HFFc6 (cell line): ENCODE results near the gene PPP1R17. TPM values are rescaled to one million over a fixed set of nuclear protein-coding genes. Genes with fewer than 3 reads are reported as not detected.

Experiments
- DNase-seq: peaks from one replicate; pipeline ENCODE4 v3.0.0-alpha.2; 2018
- H3K27ac Mint-ChIP-seq: 2 replicates; pipeline ENCODE4 v1.8.0; 2020; ENCODE audit warnings: mild to moderate bottlenecking, mixed read lengths
- H3K27me3 Mint-ChIP-seq: 2 replicates; pipeline ENCODE4 v1.8.0; 2021; ENCODE audit warnings: mild to moderate bottlenecking, moderate library complexity, mixed read lengths; ENCODE audit not compliant: insufficient read depth
- H3K36me3 Mint-ChIP-seq: 2 replicates; pipeline ENCODE4 v1.8.0; 2021; ENCODE audit warnings: low read depth, mixed read lengths
- H3K4me1 Mint-ChIP-seq: 2 replicates; pipeline ENCODE4 v1.8.0; 2020; ENCODE audit warnings: low read depth, mixed read lengths
- H3K4me3 Mint-ChIP-seq: 2 replicates; pipeline ENCODE4 v1.8.0; 2020; ENCODE audit warnings: mild to moderate bottlenecking, moderate library complexity, mixed read lengths
- H3K9me3 Mint-ChIP-seq: 2 replicates; pipeline ENCODE4 v1.8.0; 2020; ENCODE audit warnings: mild to moderate bottlenecking, mixed read lengths
- total RNA-seq, 6 experiments: library from RNA; stranded (reverse); fragmentation: NEBNext Ultra II Directional; extraction: Animal tissue kit (Norgen Biotek cat#: 25700); gene quantifications; 2 replicates in 1 of 6; 3 replicates in 5 of 6; pipeline ENCODE4 v1.2.3, GENCODE V29; 2021
- TF ChIP-seq, protein P1 (sequence below): fragments of 200-600 bp; sonication (generic); IDR thresholded peaks from 2 replicates; pipeline ENCODE4 v1.5.0; 2021; ENCODE audit warnings: antibody characterized with exemption, mild to moderate bottlenecking

PPP1R17 gene
- total RNA-seq, 6 experiments from 2014 or later, result not detected

GRCh38 chr7:31688372-31688771 lies 1.4 kb downstream of the PPP1R17 start:
- Mint-ChIP-seq H3K27ac (no peak overlapping the region), H3K36me3 (no peaks in the 10 kb centered on the region), H3K4me1 (no peaks in the 10 kb centered on the region), H3K9me3 (peaks cover 45% of the 10 kb centered on the region), H3K4me3 (no peak overlapping the region), H3K27me3 (peaks cover 3% of the 10 kb centered on the region)
- no peak for DNase-seq
- TF ChIP-seq, protein P1, sequence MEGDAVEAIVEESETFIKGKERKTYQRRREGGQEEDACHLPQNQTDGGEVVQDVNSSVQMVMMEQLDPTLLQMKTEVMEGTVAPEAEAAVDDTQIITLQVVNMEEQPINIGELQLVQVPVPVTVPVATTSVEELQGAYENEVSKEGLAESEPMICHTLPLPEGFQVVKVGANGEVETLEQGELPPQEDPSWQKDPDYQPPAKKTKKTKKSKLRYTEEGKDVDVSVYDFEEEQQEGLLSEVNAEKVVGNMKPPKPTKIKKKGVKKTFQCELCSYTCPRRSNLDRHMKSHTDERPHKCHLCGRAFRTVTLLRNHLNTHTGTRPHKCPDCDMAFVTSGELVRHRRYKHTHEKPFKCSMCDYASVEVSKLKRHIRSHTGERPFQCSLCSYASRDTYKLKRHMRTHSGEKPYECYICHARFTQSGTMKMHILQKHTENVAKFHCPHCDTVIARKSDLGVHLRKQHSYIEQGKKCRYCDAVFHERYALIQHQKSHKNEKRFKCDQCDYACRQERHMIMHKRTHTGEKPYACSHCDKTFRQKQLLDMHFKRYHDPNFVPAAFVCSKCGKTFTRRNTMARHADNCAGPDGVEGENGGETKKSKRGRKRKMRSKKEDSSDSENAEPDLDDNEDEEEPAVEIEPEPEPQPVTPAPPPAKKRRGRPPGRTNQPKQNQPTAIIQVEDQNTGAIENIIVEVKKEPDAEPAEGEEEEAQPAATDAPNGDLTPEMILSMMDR, result no peak

GRCh38 chr7:31688996-31689395 lies 2.0 kb downstream of the PPP1R17 start:
- TF ChIP-seq, protein P1, result no peak
- Mint-ChIP-seq H3K36me3 (no peaks in the 10 kb centered on the region), H3K9me3 (peaks cover 52% of the 10 kb centered on the region), H3K27ac (no peak overlapping the region), H3K27me3 (peaks cover 3% of the 10 kb centered on the region), H3K4me3 (no peak overlapping the region), H3K4me1 (no peaks in the 10 kb centered on the region)
- DNase-seq, result no peak

- H3K27ac Mint-ChIP-seq, result no peak overlapping the region
- TF ChIP-seq, protein P1, result no peak
Observed at GRCh38 chr7:31690935-31691334, 3.9 kb downstream of the PPP1R17 start.

GRCh38 chr7:31692451-31692850 lies 5.4 kb downstream of the PPP1R17 start:
- DNase-seq, result no peak
- no peak overlapping the region for H3K27ac Mint-ChIP-seq
- TF ChIP-seq, protein P1, result no peak
- no peaks in the 10 kb centered on the region for H3K27me3 Mint-ChIP-seq
- no peaks in the 10 kb centered on the region for H3K4me1 Mint-ChIP-seq
- no peak overlapping the region for H3K4me3 Mint-ChIP-seq
- peaks cover 33% of the 10 kb centered on the region for H3K9me3 Mint-ChIP-seq
- no peaks in the 10 kb centered on the region for H3K36me3 Mint-ChIP-seq

More at GRCh38 chr7:31690935-31691334, 3.9 kb downstream of the PPP1R17 start:
- Mint-ChIP-seq H3K4me3 (no peak overlapping the region), H3K27me3 (no peaks in the 10 kb centered on the region; the same call in 1 of the 2 replicates), H3K36me3 (no peaks in the 10 kb centered on the region), H3K9me3 (peaks cover 43% of the 10 kb centered on the region), H3K4me1 (no peaks in the 10 kb centered on the region)
- DNase-seq, result no peak

DNA sequence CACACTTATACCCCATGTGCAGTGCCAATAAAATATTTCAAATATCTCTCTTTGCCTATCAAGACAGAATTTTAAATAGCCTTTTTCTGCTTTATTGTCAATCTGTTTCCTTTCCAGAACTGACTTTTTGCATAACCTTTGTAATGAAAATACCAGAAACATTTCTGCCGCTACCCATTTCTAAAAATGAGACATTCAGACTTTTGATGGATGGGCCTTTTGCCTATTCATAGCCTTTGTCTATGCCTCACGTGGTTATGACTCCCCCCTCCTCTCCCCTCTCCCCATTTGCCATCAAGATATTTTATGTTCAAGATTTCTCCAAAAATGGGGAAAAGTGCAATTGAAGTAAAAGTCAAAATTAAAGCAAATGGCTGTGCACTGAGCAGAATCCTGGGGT lies 5.9 kb downstream of the PPP1R17 start:
- H3K36me3 Mint-ChIP-seq, result no peaks in the 10 kb centered on the region
- H3K27me3 Mint-ChIP-seq, result no peaks in the 10 kb centered on the region
- H3K4me3 Mint-ChIP-seq, result no peak overlapping the region
- DNase-seq, result no peak
- H3K9me3 Mint-ChIP-seq, result peaks cover 32% of the 10 kb centered on the region
- TF ChIP-seq, protein P1, result no peak
- H3K4me1 Mint-ChIP-seq, result no peaks in the 10 kb centered on the region
- H3K27ac Mint-ChIP-seq, result no peak overlapping the region
